ENCODE results near the gene ZIC4. TPM values are rescaled to one million over a fixed set of nuclear protein-coding genes. Genes with fewer than 3 reads are reported as not detected.

Gene ZIC4
- total and polyA plus RNA-seq, 7 donors = not detected

DNA sequence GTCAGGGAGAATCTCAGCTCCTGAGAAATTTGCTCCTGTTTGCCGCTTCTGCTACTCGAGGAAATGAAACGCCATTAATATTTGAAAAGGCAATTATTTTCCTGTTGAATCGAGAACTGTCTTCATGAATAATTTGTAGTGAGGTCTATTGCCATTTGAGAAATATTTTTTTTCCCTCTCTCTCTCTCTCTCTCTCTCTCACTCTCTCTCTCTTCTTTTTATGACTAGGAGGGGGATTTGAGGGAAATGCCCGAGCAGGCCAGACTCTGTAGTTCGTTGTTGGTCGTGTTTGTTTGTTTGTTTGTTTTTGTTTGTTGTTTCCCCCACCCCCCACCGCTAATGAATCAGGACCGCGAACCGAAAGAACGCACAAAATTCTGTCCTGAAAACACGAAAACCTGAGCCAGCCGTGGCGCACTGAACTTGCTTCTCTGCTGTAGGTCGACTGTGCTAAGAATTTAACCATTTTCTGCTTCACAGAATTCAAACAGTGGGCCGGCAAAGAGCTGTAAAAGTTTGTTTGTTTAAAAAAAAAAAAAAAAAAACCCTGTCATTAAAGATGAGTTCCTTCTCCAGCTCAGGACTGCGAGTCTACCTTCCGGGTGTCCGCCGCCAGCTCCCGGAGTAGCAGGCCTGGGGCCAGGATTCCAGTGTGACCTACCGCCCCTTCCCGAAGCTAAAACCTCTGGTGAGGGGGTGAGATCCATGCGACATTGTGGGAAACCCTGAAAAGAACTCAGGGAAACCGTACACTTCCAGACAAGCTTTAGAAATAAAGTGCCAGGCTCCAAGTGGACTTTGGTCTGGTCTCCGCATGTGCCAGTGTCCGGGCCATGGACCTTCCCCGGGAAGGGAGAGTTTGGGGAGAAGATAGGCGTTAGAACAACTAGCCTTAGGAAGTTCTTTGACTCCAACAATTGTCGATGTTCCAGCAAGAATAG lies 12.1 kb downstream of the ZIC4 start:
- 8 to 12% methylated on average over 31 of the region's 31 CpGs for WGBS, 2 donors
- peak overlapping the region in 3 of 4 donors; percentile 15 to 39 (median 32) for H3K4me3 ChIP-seq
- peaks cover 0 to 11% (median 0%) of the 10 kb centered on the region in 4 donors for H3K9me3 ChIP-seq
- H3K27ac ChIP-seq = no peak overlapping the region
- no peak for TF ChIP-seq EP300 (IDR thresholded peaks at IDR 0.05)
- no peak for TF ChIP-seq POLR2A (IDR thresholded peaks at IDR 0.05)
- TF ChIP-seq, protein P1, sequence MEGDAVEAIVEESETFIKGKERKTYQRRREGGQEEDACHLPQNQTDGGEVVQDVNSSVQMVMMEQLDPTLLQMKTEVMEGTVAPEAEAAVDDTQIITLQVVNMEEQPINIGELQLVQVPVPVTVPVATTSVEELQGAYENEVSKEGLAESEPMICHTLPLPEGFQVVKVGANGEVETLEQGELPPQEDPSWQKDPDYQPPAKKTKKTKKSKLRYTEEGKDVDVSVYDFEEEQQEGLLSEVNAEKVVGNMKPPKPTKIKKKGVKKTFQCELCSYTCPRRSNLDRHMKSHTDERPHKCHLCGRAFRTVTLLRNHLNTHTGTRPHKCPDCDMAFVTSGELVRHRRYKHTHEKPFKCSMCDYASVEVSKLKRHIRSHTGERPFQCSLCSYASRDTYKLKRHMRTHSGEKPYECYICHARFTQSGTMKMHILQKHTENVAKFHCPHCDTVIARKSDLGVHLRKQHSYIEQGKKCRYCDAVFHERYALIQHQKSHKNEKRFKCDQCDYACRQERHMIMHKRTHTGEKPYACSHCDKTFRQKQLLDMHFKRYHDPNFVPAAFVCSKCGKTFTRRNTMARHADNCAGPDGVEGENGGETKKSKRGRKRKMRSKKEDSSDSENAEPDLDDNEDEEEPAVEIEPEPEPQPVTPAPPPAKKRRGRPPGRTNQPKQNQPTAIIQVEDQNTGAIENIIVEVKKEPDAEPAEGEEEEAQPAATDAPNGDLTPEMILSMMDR (IDR thresholded peaks at IDR 0.05) = no peak
- TF ChIP-seq POLR2AphosphoS5 (IDR thresholded peaks at IDR 0.05) = no peak
- no peak for DNase-seq
- intact Hi-C loops (cut with DNase I) = no loop called here
- H3K27me3 ChIP-seq = peaks cover 93 to 100% (median 98%) of the 10 kb centered on the region in 3 donors
- H3K4me1 ChIP-seq = peaks cover 0 to 71% (median 61%) of the 10 kb centered on the region in 4 donors
- H3K36me3 ChIP-seq = no peaks in the 10 kb centered on the region

DNA sequence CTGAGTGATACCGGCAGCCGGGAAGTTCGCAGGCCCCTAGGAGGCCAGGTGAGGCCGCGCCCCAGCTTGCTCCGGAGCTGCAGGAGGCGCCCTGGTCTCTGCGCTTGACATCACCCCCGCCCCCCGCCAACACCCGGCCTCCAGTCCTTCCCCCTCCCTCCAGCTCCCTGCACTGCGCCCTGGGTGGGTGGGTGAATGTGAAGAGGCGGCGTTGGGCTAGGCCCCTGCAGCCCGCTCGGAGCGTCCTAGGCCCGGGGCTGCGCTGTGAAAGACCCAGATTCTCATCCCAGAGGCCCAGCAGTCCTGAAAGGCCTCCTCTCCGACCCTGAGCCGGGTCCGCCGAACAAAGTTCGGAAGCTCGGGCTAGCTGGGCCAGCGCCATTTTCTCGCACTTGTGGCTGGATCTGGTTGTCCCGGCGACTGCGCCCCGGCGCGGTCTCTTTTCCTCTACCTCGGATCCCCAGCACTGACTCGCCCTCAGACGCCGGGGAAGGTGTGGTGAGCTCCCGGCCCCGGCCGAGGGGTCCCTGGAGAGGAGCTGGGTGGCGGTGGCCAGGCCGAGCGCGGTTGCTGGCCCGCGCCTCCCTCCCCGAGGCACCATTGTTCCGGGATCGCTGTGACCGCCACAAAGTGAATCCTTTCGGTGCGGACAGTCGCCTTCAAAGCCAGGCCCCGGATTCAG lies 12.9 kb downstream of the ZIC4 start:
- H3K4me1 ChIP-seq = peaks cover 0 to 77% (median 61%) of the 10 kb centered on the region in 4 donors
- 9 to 32% methylated on average over 54 of the region's 54 CpGs for WGBS, 2 donors
- DNase-seq = peak; percentile 62
- peaks cover 96 to 100% (median 100%) of the 10 kb centered on the region in 3 donors for H3K27me3 ChIP-seq
- H3K36me3 ChIP-seq = no peaks in the 10 kb centered on the region
- no peak overlapping the region for H3K27ac ChIP-seq
- no peak for TF ChIP-seq EP300 (IDR thresholded peaks at IDR 0.05)
- TF ChIP-seq, protein P1 (IDR thresholded peaks at IDR 0.05) = no peak
- TF ChIP-seq POLR2AphosphoS5 (IDR thresholded peaks at IDR 0.05) = no peak
- no peak for TF ChIP-seq POLR2A (IDR thresholded peaks at IDR 0.05)
- peak overlapping the region; percentile 6 to 39 (median 24) for H3K4me3 ChIP-seq
- peaks cover 0 to 11% (median 0%) of the 10 kb centered on the region in 4 donors for H3K9me3 ChIP-seq
- intact Hi-C loops (cut with DNase I) = no loop called here

DNA sequence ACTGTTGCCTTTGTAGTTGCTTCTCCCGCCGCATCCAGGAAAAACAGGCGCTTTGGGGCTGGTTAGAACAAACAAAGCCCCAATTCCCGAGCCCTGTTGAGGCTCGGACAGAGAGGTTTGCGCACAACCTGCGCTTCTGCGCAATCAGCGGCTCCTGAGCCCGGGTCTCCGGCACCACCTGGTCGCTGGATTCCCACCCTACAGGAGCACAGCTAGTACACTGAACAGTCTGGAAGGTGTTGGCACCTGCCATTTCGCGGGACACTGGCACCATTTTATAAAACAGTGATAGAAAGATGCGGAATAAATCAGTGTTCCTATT lies 13.8 kb downstream of the ZIC4 start:
- intact Hi-C loops (cut with DNase I) = no loop called here
- WGBS, 2 donors = 6 to 20% methylated on average over 15 of the region's 15 CpGs
- H3K36me3 ChIP-seq = no peaks in the 10 kb centered on the region
- H3K27me3 ChIP-seq = peaks cover 97 to 100% (median 100%) of the 10 kb centered on the region in 3 donors
- H3K4me1 ChIP-seq = peaks cover 0 to 76% (median 54%) of the 10 kb centered on the region in 4 donors
- TF ChIP-seq, protein P1 (IDR thresholded peaks at IDR 0.05) = no peak
- TF ChIP-seq POLR2A (IDR thresholded peaks at IDR 0.05) = no peak
- TF ChIP-seq POLR2AphosphoS5 (IDR thresholded peaks at IDR 0.05) = no peak
- no peak for TF ChIP-seq EP300 (IDR thresholded peaks at IDR 0.05)
- H3K27ac ChIP-seq = no peak overlapping the region
- H3K9me3 ChIP-seq = peaks cover 0 to 11% (median 0%) of the 10 kb centered on the region in 4 donors
- peak overlapping the region in 2 of 4 donors; percentile 25 to 30 for H3K4me3 ChIP-seq
- no peak for DNase-seq

DNA sequence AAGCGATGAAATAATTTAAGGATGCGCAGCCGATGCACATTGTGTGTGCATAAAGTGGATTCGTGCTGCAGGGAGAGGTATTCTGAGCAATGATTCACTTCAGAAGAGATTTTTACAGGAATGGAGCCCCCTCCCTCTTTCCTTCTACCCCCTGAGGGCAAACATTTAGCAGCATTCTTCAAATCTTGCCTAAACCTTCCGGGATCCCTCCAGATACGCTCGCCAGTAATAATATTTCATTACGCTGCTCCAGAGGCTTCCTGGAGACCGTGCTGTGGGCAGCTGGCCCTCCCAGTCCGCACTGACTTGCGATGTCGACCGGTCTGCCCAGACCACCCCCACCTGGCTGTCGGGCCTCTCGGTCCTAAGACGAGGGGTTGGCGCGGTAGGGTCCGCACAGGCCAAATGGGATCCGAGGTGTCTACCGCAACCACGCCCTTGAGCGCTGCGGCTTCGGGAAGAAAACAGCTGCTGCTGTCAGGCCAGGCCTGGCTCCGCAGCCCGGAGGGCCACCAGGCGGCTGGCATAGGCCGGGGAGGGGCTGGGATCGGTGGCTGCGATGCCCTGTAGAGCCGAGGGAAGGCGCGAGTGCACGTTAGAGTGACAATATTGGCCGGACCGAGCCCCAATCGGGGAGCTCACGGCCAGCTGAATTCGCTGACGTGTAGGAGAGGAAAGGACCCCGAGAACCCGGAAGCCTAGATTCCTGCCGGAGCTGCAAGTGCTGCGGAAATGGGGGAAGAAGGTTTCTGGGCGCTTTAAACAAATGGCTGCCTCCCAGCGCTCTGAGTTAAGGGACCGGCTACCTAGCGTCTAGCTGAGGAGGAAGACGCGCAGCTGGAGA lies 14.3 kb downstream of the ZIC4 start:
- H3K4me1 ChIP-seq = peaks cover 0 to 70% (median 51%) of the 10 kb centered on the region in 4 donors
- 5 to 13% methylated on average over 51 of the region's 51 CpGs for WGBS, 2 donors
- H3K9me3 ChIP-seq = peaks cover 0 to 11% (median 0%) of the 10 kb centered on the region in 4 donors
- no peak overlapping the region for H3K27ac ChIP-seq
- intact Hi-C loops (cut with DNase I) = no loop called here
- peaks cover 94 to 100% (median 100%) of the 10 kb centered on the region in 3 donors for H3K27me3 ChIP-seq
- H3K4me3 ChIP-seq = peak overlapping the region in 3 of 4 donors; percentile 3 to 30 (median 25)
- no peak for TF ChIP-seq POLR2AphosphoS5 (IDR thresholded peaks at IDR 0.05)
- TF ChIP-seq EP300 (IDR thresholded peaks at IDR 0.05) = no peak
- TF ChIP-seq, protein P1 (IDR thresholded peaks at IDR 0.05) = no peak
- no peak for TF ChIP-seq POLR2A (IDR thresholded peaks at IDR 0.05)
- DNase-seq = peak; percentile 56
- H3K36me3 ChIP-seq = no peaks in the 10 kb centered on the region

Data from sigmoid colon (tissue), 7 donors.